ENCODE data around the gene CFAP161. TPM values are rescaled to one million over a fixed set of nuclear protein-coding genes. Genes with fewer than 3 reads are reported as not detected.

The CFAP161 gene
- total RNA-seq, 3 donors from 2014 or later (not counting 1 experiment from before 2014, with no cell fraction given) = 0.53 to 1.3 TPM; not detected in 1

- WGBS (ENCODE audit: insufficient coverage) = 47% methylated on average over 8 of the region's 13 CpGs
Measured at GRCh38 chr15:81182031-81182755, 48.1 kb downstream of the CFAP161 start.

GRCh38 chr15:81182756-81183438, 48.8 kb downstream of the CFAP161 start:
- ATAC-seq (no peak), DNase-seq (no peak)
- no peak overlapping the region for H3K27ac ChIP-seq (ENCODE audit: low read length)
- no peaks in the 10 kb centered on the region for H3K36me3 ChIP-seq (ENCODE audit: control insufficient read depth, insufficient read depth, low read length)
- H3K27me3 ChIP-seq (ENCODE audit: control insufficient read depth, insufficient read depth, low read length) = no peaks in the 10 kb centered on the region
- peaks cover 9% of the 10 kb centered on the region for H3K4me1 ChIP-seq (ENCODE audit: control insufficient read depth, insufficient read depth, low read length)
- no peak overlapping the region for H3K27ac Mint-ChIP-seq
- H3K27me3 Mint-ChIP-seq (ENCODE audit: low read depth in 2 of 2) = peaks cover 21 to 36% of the 10 kb centered on the region in 2 donors
- WGBS (ENCODE audit: insufficient coverage) = 20% methylated on average over 13 of the region's 13 CpGs
- no peak overlapping the region for H3K4me3 Mint-ChIP-seq
- no peak overlapping the region for H3K4me3 ChIP-seq (ENCODE audit: low read length)
- H3K36me3 Mint-ChIP-seq = no peaks in the 10 kb centered on the region
- peaks cover 8 to 9% of the 10 kb centered on the region in 2 donors for H3K4me1 Mint-ChIP-seq
- intact Hi-C loops (cut with micrococcal nuclease) = no loop called here
- no peaks in the 10 kb centered on the region for H3K9me3 ChIP-seq (ENCODE audit: control insufficient read depth, insufficient read depth, low read length)
- TF ChIP-seq CTCF (IDR thresholded peaks at IDR 0.05) = no peak
- no peaks in the 10 kb centered on the region for H3K9me3 Mint-ChIP-seq

More at GRCh38 chr15:81182031-81182755, 48.1 kb downstream of the CFAP161 start:
- Mint-ChIP-seq H3K27ac (no peak overlapping the region), H3K9me3 (no peaks in the 10 kb centered on the region), H3K4me1 (peaks cover 8 to 9% of the 10 kb centered on the region in 2 donors), H3K27me3 (ENCODE audit: low read depth in 2 of 2) (peaks cover 21 to 36% of the 10 kb centered on the region in 2 donors), H3K36me3 (no peaks in the 10 kb centered on the region), H3K4me3 (no peak overlapping the region)
- ATAC-seq (no peak), DNase-seq (no peak)
- H3K27ac ChIP-seq (ENCODE audit: low read length) = no peak overlapping the region
- no peaks in the 10 kb centered on the region for H3K27me3 ChIP-seq (ENCODE audit: control insufficient read depth, insufficient read depth, low read length)
- intact Hi-C loops (cut with micrococcal nuclease) = no loop called here
- peaks cover 9% of the 10 kb centered on the region for H3K4me1 ChIP-seq (ENCODE audit: control insufficient read depth, insufficient read depth, low read length)
- no peaks in the 10 kb centered on the region for H3K9me3 ChIP-seq (ENCODE audit: control insufficient read depth, insufficient read depth, low read length)
- no peak overlapping the region for H3K4me3 ChIP-seq (ENCODE audit: low read length)
- TF ChIP-seq CTCF (IDR thresholded peaks at IDR 0.05) = no peak
- H3K36me3 ChIP-seq (ENCODE audit: control insufficient read depth, insufficient read depth, low read length) = no peaks in the 10 kb centered on the region

- 60% methylated on average over 4 of the region's 4 CpGs for WGBS (ENCODE audit: insufficient coverage)
Measured at GRCh38 chr15:81183439-81183775, 49.3 kb downstream of the CFAP161 start.

More at GRCh38 chr15:81183439-81183775, 49.3 kb downstream of the CFAP161 start:
- no peak for ATAC-seq
- intact Hi-C loops (cut with micrococcal nuclease) = no loop called here
- H3K4me3 ChIP-seq (ENCODE audit: low read length) = no peak overlapping the region
- peaks cover 21 to 36% of the 10 kb centered on the region in 2 donors for H3K27me3 Mint-ChIP-seq (ENCODE audit: low read depth in 2 of 2)
- H3K27ac Mint-ChIP-seq = no peak overlapping the region
- no peak for TF ChIP-seq CTCF (IDR thresholded peaks at IDR 0.05)
- peaks cover 9% of the 10 kb centered on the region for H3K4me1 ChIP-seq (ENCODE audit: control insufficient read depth, insufficient read depth, low read length)
- H3K27ac ChIP-seq (ENCODE audit: low read length) = no peak overlapping the region
- H3K27me3 ChIP-seq (ENCODE audit: control insufficient read depth, insufficient read depth, low read length) = no peaks in the 10 kb centered on the region
- no peaks in the 10 kb centered on the region for H3K36me3 Mint-ChIP-seq
- no peak overlapping the region for H3K4me3 Mint-ChIP-seq
- H3K9me3 ChIP-seq (ENCODE audit: control insufficient read depth, insufficient read depth, low read length) = no peaks in the 10 kb centered on the region
- H3K36me3 ChIP-seq (ENCODE audit: control insufficient read depth, insufficient read depth, low read length) = no peaks in the 10 kb centered on the region
- H3K9me3 Mint-ChIP-seq = no peaks in the 10 kb centered on the region
- DNase-seq = no peak
- peaks cover 8 to 9% of the 10 kb centered on the region in 2 donors for H3K4me1 Mint-ChIP-seq
